ENCODE results near the gene NDUFV3.
"Not testable (repeated sequence)": the region's sequence is repeated elsewhere in the genome, so short reads cannot be mapped to it uniquely, and the experiment has no call there.

NDUFV3 gene

DNA sequence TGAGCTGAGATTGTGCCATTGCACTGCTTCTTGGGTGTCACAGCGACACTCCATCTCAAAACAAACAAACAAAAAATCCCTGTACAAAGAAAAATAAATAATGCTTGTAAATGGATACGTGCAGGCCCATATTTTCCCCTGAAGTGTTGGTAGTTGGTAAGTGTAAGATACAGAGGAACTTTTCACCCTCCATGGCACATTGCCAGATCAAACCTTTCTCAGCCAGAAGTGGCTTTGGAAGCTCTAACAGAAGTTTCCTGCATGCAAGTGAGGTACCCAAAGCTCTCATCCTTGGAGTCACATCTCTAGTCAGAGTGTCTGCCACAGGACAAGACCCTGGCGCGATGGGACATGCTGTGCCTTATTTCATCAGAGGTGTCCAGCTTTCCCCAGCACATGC is 7.3 kb downstream of the NDUFV3 start:
- in situ Hi-C loops (cut with MboI; ENCODE audit: low pct_unique_long_range_greater_than_20kb, low sequenced_read_pairs, unreplicated experiment): no loop called here
- no peak for DNase-seq (ENCODE audit: low spot score)
- TF ChIP-seq, protein P1, sequence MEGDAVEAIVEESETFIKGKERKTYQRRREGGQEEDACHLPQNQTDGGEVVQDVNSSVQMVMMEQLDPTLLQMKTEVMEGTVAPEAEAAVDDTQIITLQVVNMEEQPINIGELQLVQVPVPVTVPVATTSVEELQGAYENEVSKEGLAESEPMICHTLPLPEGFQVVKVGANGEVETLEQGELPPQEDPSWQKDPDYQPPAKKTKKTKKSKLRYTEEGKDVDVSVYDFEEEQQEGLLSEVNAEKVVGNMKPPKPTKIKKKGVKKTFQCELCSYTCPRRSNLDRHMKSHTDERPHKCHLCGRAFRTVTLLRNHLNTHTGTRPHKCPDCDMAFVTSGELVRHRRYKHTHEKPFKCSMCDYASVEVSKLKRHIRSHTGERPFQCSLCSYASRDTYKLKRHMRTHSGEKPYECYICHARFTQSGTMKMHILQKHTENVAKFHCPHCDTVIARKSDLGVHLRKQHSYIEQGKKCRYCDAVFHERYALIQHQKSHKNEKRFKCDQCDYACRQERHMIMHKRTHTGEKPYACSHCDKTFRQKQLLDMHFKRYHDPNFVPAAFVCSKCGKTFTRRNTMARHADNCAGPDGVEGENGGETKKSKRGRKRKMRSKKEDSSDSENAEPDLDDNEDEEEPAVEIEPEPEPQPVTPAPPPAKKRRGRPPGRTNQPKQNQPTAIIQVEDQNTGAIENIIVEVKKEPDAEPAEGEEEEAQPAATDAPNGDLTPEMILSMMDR (IDR thresholded peaks at IDR 0.05; ENCODE audit: extremely low read depth, insufficient read depth, missing control alignments): no peak

DNA sequence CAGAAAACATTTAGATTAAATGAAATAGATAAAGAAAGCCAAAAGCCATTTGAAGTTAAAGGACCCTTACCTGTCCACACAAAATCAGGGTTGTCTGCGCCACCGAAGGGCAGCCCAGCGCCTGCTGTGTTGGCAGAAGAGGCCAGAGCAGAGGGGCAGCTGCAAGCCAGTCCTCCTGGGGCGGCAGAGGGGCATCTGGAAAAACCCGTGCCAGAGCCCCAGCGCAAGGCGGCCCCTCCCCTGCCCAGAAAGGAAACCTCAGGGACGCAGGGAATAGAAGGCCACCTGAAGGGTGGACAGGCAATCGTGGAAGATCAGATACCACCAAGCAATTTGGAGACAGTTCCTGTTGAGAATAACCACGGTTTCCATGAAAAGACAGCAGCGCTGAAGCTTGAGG is 10.7 kb downstream of the NDUFV3 start:
- TF ChIP-seq, protein P1 (IDR thresholded peaks at IDR 0.05; ENCODE audit: extremely low read depth, insufficient read depth, missing control alignments): no peak
- DNase-seq (ENCODE audit: low spot score): no peak
- in situ Hi-C loops (cut with MboI; ENCODE audit: low pct_unique_long_range_greater_than_20kb, low sequenced_read_pairs, unreplicated experiment): no loop called here

GRCh38 chr21:42905195-42905594 is 12.1 kb downstream of the NDUFV3 start:
- TF ChIP-seq, protein P1 (IDR thresholded peaks at IDR 0.05; ENCODE audit: extremely low read depth, insufficient read depth, missing control alignments): no peak
- DNase-seq (ENCODE audit: low spot score): no peak
- in situ Hi-C loops (cut with MboI; ENCODE audit: low pct_unique_long_range_greater_than_20kb, low sequenced_read_pairs, unreplicated experiment): no loop called here

DNA sequence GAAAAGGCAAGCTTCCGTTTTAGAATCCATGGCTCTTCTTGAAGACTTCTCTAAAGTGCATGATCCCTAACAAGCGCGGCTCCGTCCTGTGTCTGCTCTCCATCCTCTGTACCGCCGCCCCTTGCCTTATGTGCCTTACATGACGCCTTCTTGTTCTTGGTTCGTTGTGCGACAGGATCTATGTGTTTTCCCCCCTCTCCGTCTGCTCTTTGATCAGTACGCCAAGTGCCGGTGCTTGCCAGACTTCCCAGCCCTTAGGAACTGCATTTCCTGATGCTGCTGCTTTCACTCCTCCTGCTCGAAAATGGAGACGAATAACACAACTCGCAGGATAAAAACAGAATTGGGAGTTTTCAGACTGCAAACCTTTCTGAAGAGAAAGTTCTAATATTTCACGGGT is 13.1 kb downstream of the NDUFV3 start:
- in situ Hi-C loops (cut with MboI; ENCODE audit: low pct_unique_long_range_greater_than_20kb, low sequenced_read_pairs, unreplicated experiment): no loop called here
- TF ChIP-seq, protein P1 (IDR thresholded peaks at IDR 0.05; ENCODE audit: extremely low read depth, insufficient read depth, missing control alignments): no peak
- no peak for DNase-seq (ENCODE audit: low spot score)

DNA sequence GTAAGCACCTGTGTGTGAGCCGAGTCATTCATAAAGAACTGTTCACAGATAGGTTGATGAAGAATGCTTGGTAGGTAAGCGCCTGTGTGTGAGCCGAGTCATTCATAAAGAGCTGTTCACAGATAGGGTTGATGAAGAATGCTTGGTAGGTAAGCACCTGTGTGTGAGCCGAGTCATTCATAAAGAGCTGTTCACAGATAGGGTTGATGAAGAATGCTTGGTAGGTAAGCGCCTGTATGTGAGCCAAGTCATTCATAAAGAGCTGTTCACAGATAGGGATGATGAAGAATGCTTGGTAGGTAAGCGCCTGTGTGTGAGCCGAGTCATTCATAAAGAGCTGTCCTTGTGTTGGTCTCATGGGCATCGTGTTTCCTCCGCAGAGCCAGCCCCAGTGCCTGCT is 15.4 kb downstream of the NDUFV3 start:
- in situ Hi-C loops (cut with MboI; ENCODE audit: low pct_unique_long_range_greater_than_20kb, low sequenced_read_pairs, unreplicated experiment); DNase-seq (ENCODE audit: low spot score): not testable (repeated sequence)

DNA sequence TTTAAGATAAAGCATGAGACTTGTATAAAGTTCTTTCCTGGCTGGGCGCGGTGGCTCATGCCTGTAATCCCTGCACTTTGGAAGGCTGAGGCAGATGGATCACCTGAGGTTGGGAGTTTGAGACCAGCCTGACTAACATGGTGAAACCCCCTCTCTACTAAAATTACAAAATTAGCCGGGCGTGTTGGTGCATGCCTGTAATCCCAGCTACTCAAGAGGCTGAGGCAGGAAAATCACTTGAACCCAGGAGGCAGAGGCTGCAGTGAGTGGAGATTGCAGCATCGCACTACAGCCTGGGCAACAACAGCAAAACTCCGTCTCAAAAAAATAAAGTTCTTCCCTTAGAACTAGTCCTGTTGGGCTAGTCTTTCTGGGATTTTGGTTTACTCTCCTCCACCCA is 18.8 kb downstream of the NDUFV3 start:
- DNase-seq (ENCODE audit: low spot score); in situ Hi-C loops (cut with MboI; ENCODE audit: low pct_unique_long_range_greater_than_20kb, low sequenced_read_pairs, unreplicated experiment): not testable (repeated sequence)

DNA sequence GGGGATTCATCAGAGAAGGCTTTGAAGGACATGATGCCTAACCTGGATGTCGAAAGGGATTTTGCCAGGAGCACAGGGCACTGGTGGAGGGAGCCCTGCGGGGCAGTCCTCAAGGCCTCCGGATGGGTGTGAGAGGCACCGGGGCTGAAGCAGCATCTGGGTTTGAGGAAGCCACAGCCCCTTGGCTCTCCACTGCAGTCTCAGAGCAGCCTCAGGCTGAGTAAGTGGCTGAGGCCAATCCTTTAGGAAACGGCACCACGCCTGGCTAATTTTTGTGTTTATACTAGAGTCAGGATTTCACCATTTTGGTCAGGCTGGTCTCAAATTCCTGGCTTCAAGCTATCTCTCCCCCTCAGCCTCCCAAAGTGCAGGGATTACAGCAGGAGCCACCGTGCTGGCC is 20.4 kb downstream of the NDUFV3 start:
- no peak for DNase-seq (ENCODE audit: low spot score)
- TF ChIP-seq, protein P1 (IDR thresholded peaks at IDR 0.05; ENCODE audit: extremely low read depth, insufficient read depth, missing control alignments): no peak
- in situ Hi-C loops (cut with MboI; ENCODE audit: low pct_unique_long_range_greater_than_20kb, low sequenced_read_pairs, unreplicated experiment): no loop called here

DNA sequence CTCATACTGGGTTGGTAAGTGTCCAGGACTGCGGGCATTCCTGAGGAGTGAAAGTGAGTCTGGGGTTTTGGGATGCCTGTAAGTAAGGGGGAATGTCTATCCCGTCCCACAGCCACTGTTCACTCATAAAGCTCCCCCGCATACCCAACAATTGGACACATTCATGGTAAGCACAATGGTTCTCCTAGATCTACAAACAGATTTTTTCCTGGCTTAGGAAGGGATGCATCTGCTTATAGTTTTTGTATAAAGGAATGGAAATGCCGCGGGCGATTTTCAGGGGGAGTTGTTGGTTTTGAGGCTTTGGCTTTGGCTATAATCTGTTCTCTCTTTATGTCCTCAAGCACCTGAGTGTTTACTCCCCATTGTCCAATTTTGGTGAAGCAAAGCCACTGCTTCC is 25.2 kb downstream of the NDUFV3 start:
- TF ChIP-seq, protein P1 (IDR thresholded peaks at IDR 0.05; ENCODE audit: extremely low read depth, insufficient read depth, missing control alignments): no peak
- in situ Hi-C loops (cut with MboI; ENCODE audit: low pct_unique_long_range_greater_than_20kb, low sequenced_read_pairs, unreplicated experiment): loop anchor here (5.0 kb wide), 1 partner anchor 51 kb away; no protein-coding TSS in a partner anchor
- no peak for DNase-seq (ENCODE audit: low spot score)
